Brain microvascular endothelial cell (primary cell): ENCODE measurements around the gene AKT2.

Source experiments
- DNase-seq: peaks from one replicate; pipeline ENCODE4 v3.0.0-alpha.2; 2020
- H3K27ac ChIP-seq: fragments of 250-450 bp; sonication (Bioruptor Pico); 2 replicates; pipeline ENCODE4 v1.5.1; 2020; ENCODE audit warnings: mild to moderate bottlenecking, moderate library complexity
- H3K27me3 ChIP-seq: fragments of 250-450 bp; sonication (Bioruptor Pico); replicated peaks from 2 replicates; pipeline ENCODE4 v1.5.1; 2020; ENCODE audit warnings: mild to moderate bottlenecking
- H3K36me3 ChIP-seq: fragments of 250-450 bp; sonication (Bioruptor Pico); replicated peaks from 2 replicates; pipeline ENCODE4 v1.5.1; 2020; ENCODE audit warnings: mild to moderate bottlenecking
- H3K4me3 ChIP-seq: 2 replicates; pipeline ENCODE4 v1.5.1; 2011; ENCODE audit warnings: low read depth, mild to moderate bottlenecking, control low read depth, low read length, moderate library complexity
- in situ Hi-C: cut with HindIII; loops from 2 replicates; pipeline ENCODE4 v1.10.0; 2017; ENCODE audit warnings: low sequenced_read_pairs, low pct_ligation_motif_present
- TF ChIP-seq, protein P1 (sequence below): IDR thresholded peaks from 2 replicates; pipeline ENCODE4 v1.5.1; 2011; ENCODE audit warnings: low read depth, mild to moderate bottlenecking, moderate library complexity, low read length, control low read depth, inconsistent platforms; ENCODE audit errors: missing control alignments

The AKT2 gene

DNA sequence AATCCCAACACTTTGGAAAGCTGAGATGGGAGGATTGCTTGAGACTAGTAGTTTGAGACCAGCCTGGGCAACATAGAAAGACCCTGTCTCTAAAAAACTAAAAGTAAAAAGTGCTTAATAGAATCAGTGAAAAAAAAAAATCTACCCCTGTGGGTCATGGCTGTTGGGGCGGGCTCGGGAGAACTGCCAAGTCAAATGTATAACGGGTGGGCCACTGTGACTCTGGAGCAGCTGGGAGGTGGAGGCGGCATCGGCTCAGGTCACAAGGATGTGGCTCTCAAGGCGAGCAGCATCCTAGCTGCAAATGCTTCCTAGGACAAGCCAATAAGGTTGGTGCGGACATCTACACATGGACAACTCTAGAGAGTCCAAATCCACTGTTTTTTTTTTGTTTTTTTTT lies 32.2 kb upstream of the AKT2 start:
- TF ChIP-seq, protein P1, sequence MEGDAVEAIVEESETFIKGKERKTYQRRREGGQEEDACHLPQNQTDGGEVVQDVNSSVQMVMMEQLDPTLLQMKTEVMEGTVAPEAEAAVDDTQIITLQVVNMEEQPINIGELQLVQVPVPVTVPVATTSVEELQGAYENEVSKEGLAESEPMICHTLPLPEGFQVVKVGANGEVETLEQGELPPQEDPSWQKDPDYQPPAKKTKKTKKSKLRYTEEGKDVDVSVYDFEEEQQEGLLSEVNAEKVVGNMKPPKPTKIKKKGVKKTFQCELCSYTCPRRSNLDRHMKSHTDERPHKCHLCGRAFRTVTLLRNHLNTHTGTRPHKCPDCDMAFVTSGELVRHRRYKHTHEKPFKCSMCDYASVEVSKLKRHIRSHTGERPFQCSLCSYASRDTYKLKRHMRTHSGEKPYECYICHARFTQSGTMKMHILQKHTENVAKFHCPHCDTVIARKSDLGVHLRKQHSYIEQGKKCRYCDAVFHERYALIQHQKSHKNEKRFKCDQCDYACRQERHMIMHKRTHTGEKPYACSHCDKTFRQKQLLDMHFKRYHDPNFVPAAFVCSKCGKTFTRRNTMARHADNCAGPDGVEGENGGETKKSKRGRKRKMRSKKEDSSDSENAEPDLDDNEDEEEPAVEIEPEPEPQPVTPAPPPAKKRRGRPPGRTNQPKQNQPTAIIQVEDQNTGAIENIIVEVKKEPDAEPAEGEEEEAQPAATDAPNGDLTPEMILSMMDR: no peak
- Histone ChIP-seq H3K4me3 (no peak overlapping the region), H3K36me3 (peaks cover 27% of the 10 kb centered on the region), H3K27ac (no peak overlapping the region), H3K27me3 (no peaks in the 10 kb centered on the region)
- in situ Hi-C loops: no loop called here
- no peak for DNase-seq

DNA sequence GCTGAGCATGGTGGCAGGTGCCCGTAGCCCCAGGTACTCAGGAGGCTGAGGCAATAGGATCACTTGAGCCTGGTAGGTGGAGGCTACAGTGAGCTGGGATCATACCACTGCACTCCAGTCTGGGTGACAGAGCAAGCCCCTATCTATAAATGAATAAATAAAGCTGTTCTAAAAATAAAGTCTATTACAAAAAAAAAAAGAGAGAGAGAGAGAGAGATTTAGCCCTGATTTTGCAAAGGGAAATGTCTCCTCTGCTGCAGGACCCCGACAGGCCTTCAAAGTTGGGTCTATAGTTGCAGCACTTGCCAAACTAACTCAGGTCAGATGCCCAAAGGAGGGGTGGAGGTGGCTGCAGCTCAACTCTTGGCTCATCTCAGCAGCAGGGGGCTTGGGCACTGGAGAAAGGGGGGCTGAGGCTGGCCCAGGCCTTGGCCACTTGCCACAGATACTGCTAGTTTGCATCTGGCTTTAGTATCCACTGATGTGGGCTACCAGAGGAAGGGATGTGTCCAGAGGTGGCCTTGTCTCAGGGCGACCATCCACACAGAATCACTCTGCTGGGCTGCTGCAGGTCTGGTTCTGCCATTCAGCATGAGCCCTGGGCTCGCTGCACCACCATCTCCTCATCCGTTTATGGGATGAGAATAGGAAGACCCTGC lies 30.8 kb upstream of the AKT2 start:
- DNase-seq: no peak
- H3K27me3 ChIP-seq: no peaks in the 10 kb centered on the region
- no peak overlapping the region for H3K4me3 ChIP-seq
- TF ChIP-seq, protein P1: no peak
- in situ Hi-C loops: no loop called here
- no peak overlapping the region for H3K27ac ChIP-seq
- H3K36me3 ChIP-seq: peaks cover 13% of the 10 kb centered on the region

DNA sequence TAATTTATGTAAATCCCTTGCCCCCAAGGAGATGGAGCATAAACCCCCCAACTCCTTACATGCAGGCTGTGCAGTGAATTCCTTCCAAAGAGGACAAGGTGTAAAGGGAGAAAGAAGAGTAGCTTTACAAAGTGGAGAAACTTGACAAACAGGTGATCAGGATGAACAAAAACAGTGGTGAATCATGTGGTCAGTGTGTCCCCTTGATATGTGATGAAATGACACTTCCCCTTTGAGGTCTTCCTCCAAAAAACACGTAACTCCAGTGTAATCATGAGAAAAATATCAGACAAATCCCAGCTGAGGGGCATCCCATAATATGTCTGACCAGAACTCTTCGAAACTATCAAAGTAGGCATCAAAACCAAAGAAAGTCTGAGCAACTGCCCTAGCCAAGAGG lies 29.5 kb upstream of the AKT2 start:
- no peak for DNase-seq

DNA sequence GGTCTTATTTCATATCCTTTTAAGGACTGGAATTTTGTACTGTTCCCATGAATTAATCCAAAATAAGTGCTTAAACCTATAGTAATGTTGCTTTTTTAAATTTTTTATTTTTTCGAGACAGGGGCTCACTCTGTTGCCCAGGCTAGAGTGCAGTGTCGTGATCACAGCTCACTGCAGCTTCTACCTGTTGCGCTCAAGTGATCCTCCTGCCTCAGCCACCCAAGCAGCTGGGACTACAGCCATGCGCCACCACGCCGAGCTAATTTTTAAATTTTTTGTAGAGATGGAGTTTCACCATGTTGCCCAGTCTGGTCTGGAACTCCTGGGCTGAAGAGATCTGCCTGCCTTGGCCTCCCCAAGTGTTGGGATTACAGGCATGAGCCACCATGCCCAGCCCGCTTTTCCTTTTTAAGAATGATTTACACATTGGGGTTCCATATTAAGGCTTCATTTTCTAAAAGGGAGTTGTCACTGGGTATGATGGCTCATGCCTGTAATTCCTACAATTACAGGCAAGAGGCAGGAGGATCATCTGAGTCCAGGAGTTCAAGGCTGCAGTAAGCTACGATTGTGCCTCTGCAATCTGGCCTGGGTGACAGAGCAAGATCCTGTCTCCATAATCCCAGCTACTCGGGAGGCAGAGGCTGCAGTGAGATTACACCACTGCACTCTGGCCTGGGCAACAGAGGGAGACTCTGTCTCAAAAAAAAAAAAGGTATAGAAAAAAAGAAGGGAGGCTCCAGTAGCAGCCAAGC lies 28.3 kb upstream of the AKT2 start:
- Histone ChIP-seq H3K4me3 (no peak overlapping the region), H3K36me3 (peaks cover 7% of the 10 kb centered on the region), H3K27me3 (no peaks in the 10 kb centered on the region), H3K27ac (no peak overlapping the region)
- in situ Hi-C loops: no loop called here
- TF ChIP-seq, protein P1: no peak
- no peak for DNase-seq

More for the DNA sequence above, 29.5 kb upstream of the AKT2 start:
- Histone ChIP-seq H3K27ac (no peak overlapping the region), H3K36me3 (peaks cover 9% of the 10 kb centered on the region), H3K27me3 (no peaks in the 10 kb centered on the region), H3K4me3 (no peak overlapping the region)
- in situ Hi-C loops: no loop called here
- TF ChIP-seq, protein P1: no peak

DNA sequence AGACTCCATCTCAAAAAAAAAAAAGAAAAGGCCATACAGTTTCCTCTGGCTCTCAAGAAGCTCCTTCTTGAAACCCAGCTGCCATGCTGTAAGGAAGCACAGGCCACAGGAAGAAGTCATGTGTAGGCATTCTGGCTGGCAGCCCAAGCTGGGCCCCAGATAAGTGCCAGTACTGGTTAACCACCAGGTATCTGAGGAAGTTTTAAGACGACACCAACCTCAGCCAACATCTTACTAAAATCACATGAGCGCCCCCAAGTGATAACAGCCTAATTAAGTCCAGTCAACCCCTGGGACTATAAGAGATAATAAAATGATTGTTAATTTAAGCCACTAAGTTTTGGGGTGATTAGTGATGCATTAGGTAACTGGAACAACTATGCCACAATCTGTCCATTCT lies 27.4 kb upstream of the AKT2 start:
- in situ Hi-C loops: no loop called here
- Histone ChIP-seq H3K36me3 (peaks cover 7% of the 10 kb centered on the region), H3K27me3 (no peaks in the 10 kb centered on the region), H3K4me3 (no peak overlapping the region), H3K27ac (no peak overlapping the region)
- TF ChIP-seq, protein P1: no peak
- DNase-seq: no peak
